PFSK-1 (cell line): Measurements from ENCODE around the gene SCUBE2.

Source experiments
- FOXP2 ChIP-seq: optimal IDR thresholded peaks from 2 replicates; pipeline ENCODE3; 2011; ENCODE audit warnings: borderline replicate concordance, control low read depth, inconsistent platforms; ENCODE audit not compliant: insufficient read depth; ENCODE audit errors: extremely low read length, extremely low read depth
- POLR2AphosphoS5 ChIP-seq: IDR thresholded peaks from 2 replicates; pipeline ENCODE4 v1.6.1; 2012; ENCODE audit warnings: low read depth, mild to moderate bottlenecking, control low read depth, low read length, moderate library complexity
- SIN3A ChIP-seq: IDR thresholded peaks from 2 replicates; pipeline ENCODE4 v1.6.1; 2012; ENCODE audit warnings: mild to moderate bottlenecking, low read length, moderate library complexity, borderline replicate concordance; ENCODE audit not compliant: insufficient read depth
- TAF1 ChIP-seq: IDR thresholded peaks from 2 replicates; pipeline ENCODE4 v1.6.1; 2012; ENCODE audit warnings: low read length, control low read depth, borderline replicate concordance; ENCODE audit not compliant: insufficient read depth
- TF ChIP-seq, protein P1 (sequence below), 2 experiments: IDR thresholded peaks; 2 replicates each; pipeline versions ENCODE4 v1.6.1 to v1.8.0; 2011 to 2012; ENCODE audit warnings: low read depth in 2 of 2, low read length in 2 of 2, control low read depth in 1 of 2, inconsistent platforms in 1 of 2, mild to moderate bottlenecking in 1 of 2, moderate library complexity in 1 of 2; ENCODE audit not compliant: insufficient read depth in 1 of 2

The SCUBE2 gene

DNA sequence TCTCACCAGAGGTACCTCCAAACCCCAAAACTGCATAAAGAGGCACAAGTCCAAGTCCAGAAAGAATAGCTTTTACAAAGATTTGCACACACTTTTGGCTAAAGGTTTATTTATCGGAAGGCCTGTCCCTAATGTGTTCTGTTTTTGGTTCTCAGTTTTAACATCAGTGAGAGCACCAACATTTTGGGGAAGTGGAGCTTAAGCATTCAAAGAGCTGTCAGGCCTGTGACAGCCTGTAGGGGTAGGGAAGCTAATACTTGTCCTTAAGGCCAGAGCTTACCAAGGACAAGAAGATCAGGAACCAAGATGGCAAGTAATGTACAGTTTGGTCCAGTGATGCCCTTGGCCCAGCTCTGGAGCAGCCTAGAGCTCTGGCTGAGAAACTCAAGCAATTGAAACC is 38.9 kb upstream of the SCUBE2 start:
- TF ChIP-seq, protein P1, sequence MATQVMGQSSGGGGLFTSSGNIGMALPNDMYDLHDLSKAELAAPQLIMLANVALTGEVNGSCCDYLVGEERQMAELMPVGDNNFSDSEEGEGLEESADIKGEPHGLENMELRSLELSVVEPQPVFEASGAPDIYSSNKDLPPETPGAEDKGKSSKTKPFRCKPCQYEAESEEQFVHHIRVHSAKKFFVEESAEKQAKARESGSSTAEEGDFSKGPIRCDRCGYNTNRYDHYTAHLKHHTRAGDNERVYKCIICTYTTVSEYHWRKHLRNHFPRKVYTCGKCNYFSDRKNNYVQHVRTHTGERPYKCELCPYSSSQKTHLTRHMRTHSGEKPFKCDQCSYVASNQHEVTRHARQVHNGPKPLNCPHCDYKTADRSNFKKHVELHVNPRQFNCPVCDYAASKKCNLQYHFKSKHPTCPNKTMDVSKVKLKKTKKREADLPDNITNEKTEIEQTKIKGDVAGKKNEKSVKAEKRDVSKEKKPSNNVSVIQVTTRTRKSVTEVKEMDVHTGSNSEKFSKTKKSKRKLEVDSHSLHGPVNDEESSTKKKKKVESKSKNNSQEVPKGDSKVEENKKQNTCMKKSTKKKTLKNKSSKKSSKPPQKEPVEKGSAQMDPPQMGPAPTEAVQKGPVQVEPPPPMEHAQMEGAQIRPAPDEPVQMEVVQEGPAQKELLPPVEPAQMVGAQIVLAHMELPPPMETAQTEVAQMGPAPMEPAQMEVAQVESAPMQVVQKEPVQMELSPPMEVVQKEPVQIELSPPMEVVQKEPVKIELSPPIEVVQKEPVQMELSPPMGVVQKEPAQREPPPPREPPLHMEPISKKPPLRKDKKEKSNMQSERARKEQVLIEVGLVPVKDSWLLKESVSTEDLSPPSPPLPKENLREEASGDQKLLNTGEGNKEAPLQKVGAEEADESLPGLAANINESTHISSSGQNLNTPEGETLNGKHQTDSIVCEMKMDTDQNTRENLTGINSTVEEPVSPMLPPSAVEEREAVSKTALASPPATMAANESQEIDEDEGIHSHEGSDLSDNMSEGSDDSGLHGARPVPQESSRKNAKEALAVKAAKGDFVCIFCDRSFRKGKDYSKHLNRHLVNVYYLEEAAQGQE (IDR thresholded peaks at IDR 0.05; ENCODE audit: insufficient read depth in 1 of 2, low read depth in 2 of 2, low read length in 2 of 2): no peak
- TF ChIP-seq POLR2AphosphoS5 (no peak), SIN3A (no peak), FOXP2 (no peak), TAF1 (no peak)

DNA sequence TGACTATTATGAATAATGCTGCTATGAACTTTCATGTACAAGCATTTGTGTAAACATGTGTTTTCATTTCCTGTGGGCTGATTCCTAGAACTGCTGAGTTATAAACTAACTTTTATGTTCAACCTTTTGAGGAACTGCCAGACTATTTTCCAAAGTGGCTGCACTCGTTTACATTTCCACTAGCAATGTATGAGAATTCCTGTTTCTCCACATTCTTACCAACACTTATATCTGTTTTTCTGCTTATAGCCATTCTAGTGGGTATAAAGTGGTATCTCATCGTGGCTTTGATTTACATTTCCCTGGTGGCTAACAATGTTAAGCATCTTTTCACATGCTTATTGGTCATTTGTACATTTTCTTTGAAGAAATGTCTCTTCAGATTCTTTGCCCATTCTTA is 35.2 kb upstream of the SCUBE2 start:
- TF ChIP-seq SIN3A (no peak), POLR2AphosphoS5 (no peak), FOXP2 (no peak), TAF1 (no peak)
- TF ChIP-seq, protein P1 (IDR thresholded peaks at IDR 0.05; ENCODE audit: insufficient read depth in 1 of 2, low read depth in 2 of 2, low read length in 2 of 2): no peak

DNA sequence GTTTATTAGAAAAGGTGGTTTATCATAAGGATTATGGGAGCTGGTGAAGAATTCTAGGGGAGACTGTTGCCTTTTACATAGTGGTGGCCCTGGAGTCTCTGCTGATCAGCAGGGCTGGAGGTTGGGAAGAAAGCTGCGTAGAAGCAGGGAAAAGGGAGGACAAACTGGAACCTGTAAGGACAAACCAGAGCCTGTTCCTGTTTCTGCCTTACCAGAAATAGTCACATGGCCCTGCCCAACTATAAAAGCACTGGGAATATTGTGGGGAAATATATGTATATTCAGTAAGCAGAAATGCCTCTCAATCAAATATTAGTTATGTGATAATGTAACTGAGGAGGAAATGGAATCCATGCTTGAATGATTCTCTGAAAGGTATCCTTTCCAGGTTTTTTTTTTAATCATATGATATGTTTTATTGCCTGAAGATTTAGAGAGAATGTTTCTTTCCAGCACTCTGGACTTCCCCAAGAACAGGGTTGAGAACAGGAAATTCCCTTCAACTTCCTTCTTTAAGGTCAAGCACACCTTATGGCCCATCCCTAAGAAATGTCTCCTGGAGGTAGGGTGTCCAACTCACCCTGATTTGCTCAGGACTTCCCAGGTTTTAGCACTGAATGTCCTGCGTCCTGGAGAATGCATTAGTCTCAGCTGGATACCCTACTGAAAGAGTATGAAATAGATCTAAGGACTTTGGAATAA is 33.9 kb upstream of the SCUBE2 start:
- TF ChIP-seq FOXP2 (no peak), SIN3A (no peak), TAF1 (no peak), POLR2AphosphoS5 (no peak)
- TF ChIP-seq, protein P1 (IDR thresholded peaks at IDR 0.05; ENCODE audit: insufficient read depth in 1 of 2, low read depth in 2 of 2, low read length in 2 of 2): no peak

DNA sequence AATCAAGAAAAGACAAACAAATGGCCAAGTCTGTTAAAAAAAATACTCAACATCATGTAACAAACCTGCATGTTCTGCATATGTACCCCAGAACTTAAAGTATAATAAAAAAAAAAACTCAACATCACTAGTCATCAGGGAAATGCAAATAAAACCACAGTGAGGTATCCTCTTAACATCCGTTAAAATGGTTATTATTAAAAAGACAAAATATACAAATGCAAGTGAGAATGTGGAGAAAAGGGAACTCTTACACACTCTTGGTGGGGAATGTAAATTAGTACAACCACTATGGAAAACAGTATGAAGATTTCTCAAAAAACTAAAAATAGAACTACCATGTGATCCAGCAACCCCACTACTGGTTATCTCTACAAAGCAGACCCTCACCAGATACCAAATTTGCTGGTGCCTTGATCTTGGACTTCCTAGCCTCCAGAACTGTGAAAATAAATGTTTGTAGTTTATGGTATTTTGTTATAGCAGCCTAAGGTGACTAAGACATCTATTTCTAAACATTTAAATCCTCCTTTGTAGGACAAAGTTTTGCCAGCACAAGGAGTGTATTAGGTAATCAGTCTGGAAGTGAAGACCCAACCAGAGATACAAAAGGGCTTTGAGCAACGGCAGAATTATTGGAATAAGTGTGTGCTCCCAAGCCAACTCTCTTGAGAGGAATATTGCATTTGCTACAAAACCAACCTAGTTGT is 32.4 kb upstream of the SCUBE2 start:
- TF ChIP-seq POLR2AphosphoS5 (no peak), TAF1 (no peak), FOXP2 (no peak), SIN3A (no peak)
- TF ChIP-seq, protein P1 (IDR thresholded peaks at IDR 0.05; ENCODE audit: insufficient read depth in 1 of 2, low read depth in 2 of 2, low read length in 2 of 2): no peak
